D721Med (cell line): Measurements from ENCODE around the gene FANCE.
"Not testable (repeated sequence)": the region's sequence is repeated elsewhere in the genome, so short reads cannot be mapped to it uniquely, and the experiment has no call there.

Experiments
- DNase-seq: peaks from one replicate; pipeline ENCODE4 v3.0.0; 2011; ENCODE audit warnings: low spot score; ENCODE audit not compliant: insufficient read length
- FAIRE-seq: peaks from 2 replicates; lab custom pipeline; 2011; peaks lifted over from hg19 to GRCh38; lab: Jason Lieb, UNC
- TF ChIP-seq, protein P1 (sequence below): IDR thresholded peaks from 2 replicates; pipeline ENCODE4 v1.5.1; 2012; ENCODE audit warnings: mild to moderate bottlenecking, control low read depth; ENCODE audit not compliant: insufficient read depth; ENCODE audit errors: missing control alignments

The FANCE gene

DNA sequence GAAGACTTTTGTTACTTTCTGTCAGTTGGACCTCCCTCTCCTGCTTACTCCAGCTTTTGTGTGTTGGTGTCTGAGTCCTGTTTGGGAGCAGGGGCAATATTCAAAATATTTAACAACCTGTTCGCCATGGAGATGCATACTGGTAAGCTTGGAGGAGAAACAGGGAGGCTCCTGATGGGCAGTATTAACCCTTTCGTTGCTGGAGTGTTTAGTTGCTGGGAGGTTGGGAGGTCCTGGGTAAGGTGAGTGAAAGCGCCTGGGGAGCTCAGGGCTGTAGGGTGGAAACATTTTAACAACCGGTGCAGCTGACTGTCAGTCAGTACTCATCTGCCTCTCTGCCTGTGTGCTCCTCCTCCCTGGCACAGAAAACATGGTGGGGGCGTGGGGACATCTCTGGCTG, 56.4 kb downstream of the FANCE start:
- FAIRE-seq (no peak), DNase-seq (no peak)
- TF ChIP-seq, protein P1, sequence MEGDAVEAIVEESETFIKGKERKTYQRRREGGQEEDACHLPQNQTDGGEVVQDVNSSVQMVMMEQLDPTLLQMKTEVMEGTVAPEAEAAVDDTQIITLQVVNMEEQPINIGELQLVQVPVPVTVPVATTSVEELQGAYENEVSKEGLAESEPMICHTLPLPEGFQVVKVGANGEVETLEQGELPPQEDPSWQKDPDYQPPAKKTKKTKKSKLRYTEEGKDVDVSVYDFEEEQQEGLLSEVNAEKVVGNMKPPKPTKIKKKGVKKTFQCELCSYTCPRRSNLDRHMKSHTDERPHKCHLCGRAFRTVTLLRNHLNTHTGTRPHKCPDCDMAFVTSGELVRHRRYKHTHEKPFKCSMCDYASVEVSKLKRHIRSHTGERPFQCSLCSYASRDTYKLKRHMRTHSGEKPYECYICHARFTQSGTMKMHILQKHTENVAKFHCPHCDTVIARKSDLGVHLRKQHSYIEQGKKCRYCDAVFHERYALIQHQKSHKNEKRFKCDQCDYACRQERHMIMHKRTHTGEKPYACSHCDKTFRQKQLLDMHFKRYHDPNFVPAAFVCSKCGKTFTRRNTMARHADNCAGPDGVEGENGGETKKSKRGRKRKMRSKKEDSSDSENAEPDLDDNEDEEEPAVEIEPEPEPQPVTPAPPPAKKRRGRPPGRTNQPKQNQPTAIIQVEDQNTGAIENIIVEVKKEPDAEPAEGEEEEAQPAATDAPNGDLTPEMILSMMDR: no peak

DNA sequence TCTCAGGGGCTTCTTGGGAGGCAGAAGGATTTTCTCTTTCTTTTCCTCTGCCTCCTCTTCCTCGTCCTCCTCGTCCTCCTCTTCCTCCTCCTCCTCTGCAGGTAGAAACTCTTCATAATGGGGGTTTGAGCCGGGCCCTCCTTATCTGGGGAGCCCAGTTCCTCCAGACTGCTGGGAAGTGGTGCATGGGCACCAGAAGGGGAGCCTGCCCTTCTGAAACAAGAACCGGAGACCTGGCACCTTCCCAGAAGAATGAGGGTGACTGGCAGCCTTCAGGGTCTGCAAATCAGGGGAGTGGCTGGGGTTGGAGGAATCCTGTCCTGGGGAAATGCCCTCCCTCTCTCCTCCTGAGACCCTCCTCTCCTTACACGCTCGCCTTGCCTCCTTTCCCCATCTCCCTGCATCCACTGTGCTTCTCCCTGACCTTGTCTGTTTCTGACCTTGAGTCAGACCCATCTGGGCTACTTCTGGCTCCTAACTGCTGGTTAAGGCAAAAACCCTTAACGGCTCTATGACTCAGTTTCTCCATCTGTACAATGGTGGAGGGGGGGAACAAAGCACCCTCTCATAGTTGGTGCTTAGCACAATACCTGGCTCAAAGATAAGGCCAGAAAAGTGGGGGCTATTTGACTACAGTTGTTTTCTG, 58.9 kb downstream of the FANCE start:
- FAIRE-seq (no peak), DNase-seq (no peak)
- TF ChIP-seq, protein P1: no peak

DNA sequence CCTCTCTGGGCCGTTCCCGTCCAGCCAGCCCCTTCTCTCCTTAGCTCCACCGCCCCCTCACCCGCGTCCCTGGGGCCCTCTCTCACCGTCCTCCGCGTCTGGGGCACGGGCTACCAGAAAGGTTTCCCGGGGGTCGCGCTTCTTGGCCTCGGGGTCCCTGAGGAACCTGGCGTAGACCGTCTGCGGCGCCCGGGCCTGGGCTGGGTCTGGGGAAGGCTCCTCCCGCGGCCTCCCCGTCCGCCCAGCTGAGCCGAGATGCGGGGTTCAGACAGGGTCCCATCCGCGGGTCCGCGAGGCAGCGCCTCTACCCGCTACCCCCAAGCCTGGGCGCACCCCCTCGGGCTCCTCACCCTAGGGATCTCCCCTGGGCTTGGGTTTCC, 59.4 kb downstream of the FANCE start:
- DNase-seq: no peak
- TF ChIP-seq, protein P1: no peak
- no peak for FAIRE-seq

DNA sequence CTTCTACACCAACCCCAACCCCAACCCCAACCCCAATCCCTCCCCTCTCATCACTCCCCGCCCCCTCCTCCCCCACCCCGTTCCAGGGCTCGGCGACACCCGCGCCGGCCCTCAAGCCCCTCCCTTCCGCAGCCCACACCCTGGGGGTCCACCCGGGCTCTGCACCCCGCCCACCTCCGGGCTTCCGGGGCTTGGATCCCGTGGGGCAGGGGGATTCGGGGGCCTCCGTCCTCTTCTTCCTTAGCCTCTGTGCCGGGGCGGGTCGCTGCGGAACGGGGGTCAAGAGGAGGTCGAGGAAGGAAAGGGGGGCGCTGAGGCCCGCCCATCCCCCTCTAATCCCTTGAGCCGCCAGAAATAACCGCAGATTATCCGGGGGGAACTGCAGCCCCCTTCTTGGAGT, 59.9 kb downstream of the FANCE start:
- FAIRE-seq (no peak), DNase-seq (no peak)
- TF ChIP-seq, protein P1: no peak

DNA sequence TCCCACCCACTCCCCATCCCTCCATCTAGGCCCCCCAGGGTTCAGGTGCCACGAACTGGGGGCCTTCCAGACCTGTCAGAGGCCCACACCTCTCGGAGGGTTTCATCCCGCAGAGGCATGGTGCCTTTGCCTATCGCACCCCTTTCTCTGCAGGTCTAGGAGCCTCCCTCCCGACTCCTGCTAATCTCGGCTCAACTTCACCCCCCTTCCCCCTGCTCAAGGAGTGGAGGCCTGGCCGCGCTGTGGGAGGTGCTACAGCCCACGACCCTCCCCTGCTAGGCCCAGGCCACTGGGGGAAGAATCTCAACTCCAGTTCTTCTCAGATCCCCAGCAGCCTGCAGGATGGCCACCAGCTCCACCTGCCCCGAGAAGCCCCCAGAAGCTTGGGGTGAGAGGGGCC, 60.6 kb downstream of the FANCE start, which contains the start of gene TULP1:
Gene TULP1, minus strand, starts transcription at position 157 of the 400 bp plus-strand sequence. Its CDS starts 38 bp downstream, at position 119.
- no peak for FAIRE-seq
- TF ChIP-seq, protein P1: no peak
- DNase-seq: peak; percentile 91

DNA sequence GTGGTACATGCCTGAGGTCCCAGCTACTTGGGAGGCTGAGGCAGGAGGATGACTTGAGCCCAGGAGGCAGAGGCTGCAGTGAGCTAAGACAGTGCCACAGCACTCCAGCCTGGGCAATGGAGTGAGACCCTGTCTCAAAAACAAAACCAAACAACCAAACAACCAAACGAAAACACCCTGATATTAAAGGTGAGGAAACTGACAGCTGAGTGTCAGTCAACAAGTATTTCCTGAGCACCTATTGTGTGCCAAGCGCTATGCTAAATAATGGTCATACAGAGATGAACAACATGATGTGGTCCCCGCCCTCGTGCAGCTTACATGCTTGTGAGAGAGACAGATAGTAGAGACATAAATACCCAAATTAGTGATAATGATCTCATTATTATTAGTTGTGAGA, 62.4 kb downstream of the FANCE start:
- DNase-seq: no peak
- TF ChIP-seq, protein P1: no peak
- FAIRE-seq: no peak

DNA sequence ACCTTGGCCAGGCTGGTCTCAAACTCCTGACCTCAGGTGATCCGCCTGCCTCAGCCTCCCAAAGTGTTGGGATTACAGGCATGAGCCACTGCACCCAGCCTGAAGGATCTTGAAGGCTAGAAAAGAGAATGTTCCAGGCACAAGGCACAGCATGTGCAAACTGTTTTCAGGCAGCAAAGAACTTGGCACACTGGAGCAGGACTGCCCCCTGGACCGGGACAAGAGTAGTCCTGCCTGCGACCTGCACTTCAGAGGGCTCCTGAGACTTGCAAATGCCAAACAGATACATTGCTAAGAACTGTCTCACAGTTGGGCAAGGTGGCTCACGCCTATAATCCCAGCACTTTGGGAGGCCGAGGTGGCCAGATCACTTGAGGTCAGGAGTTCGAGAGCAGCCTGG, 63.8 kb downstream of the FANCE start:
- DNase-seq, FAIRE-seq: not testable (repeated sequence)
